ENCODE data around the gene IQCF2. TPM values are rescaled to one million over a fixed set of nuclear protein-coding genes. Genes with fewer than 3 reads are reported as not detected.

The IQCF2 gene
- total and polyA plus RNA-seq, 12 donors: not detected

DNA sequence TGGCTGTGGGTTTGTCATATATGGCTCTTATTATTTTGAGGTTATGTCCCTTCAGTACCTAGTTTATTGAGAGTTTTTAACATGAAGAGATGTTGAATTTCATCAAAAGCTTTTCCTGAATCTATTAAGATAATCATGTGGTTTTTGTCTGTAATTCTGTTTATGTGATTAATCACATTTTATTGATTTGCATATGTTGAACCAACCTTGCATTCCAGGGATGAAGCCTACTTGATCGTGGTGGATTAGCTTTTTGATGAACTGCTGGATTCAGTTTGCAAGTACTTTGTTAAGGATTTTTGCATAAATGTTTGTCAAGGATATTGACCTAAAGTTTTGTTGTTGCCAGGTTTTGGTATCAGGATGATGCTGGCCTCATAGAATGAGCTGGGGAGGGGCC, 33.1 kb upstream of the IQCF2 start:
- 59 to 91% (median 70%) methylated on average over 1 of the region's 1 CpG for WGBS, 4 donors
- intact Hi-C loops (cut with DNase I): no loop called here

DNA sequence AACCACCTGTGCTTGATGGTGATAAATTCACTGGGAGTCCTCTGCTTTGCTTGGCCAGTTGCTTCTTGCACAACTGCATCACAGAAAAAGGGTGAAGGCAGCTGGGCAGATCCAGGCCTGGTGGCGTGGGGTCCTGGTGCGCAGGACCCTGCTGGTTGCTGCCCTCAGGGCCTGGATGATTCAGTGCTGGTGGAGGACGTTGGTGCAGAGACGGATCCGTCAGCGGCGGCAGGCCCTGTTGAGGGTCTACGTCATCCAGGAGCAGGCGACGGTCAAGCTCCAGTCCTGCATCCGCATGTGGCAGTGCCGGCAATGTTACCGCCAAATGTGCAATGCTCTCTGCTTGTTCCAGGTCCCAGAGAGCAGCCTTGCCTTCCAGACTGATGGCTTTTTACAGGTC, 31.1 kb upstream of the IQCF2 start:
- no peak overlapping the region for H3K4me3 ChIP-seq
- no peaks in the 10 kb centered on the region for H3K4me1 ChIP-seq (replicated peaks in 1 of 2)
- WGBS, 4 donors: 81 to 96% (median 88%) methylated on average over 7 to 13 of the region's 13 CpGs
- TF ChIP-seq, protein P1, sequence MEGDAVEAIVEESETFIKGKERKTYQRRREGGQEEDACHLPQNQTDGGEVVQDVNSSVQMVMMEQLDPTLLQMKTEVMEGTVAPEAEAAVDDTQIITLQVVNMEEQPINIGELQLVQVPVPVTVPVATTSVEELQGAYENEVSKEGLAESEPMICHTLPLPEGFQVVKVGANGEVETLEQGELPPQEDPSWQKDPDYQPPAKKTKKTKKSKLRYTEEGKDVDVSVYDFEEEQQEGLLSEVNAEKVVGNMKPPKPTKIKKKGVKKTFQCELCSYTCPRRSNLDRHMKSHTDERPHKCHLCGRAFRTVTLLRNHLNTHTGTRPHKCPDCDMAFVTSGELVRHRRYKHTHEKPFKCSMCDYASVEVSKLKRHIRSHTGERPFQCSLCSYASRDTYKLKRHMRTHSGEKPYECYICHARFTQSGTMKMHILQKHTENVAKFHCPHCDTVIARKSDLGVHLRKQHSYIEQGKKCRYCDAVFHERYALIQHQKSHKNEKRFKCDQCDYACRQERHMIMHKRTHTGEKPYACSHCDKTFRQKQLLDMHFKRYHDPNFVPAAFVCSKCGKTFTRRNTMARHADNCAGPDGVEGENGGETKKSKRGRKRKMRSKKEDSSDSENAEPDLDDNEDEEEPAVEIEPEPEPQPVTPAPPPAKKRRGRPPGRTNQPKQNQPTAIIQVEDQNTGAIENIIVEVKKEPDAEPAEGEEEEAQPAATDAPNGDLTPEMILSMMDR (IDR thresholded peaks at IDR 0.05): no peak
- TF ChIP-seq POLR2A (IDR thresholded peaks at IDR 0.05): no peak
- intact Hi-C loops (cut with DNase I): no loop called here
- no peaks in the 10 kb centered on the region for H3K36me3 ChIP-seq (replicated peaks in 1 of 2)
- no peak for DNase-seq
- H3K9me3 ChIP-seq (replicated peaks in 1 of 3): peaks cover 0 to 10% (median 0%) of the 10 kb centered on the region in 3 donors
- H3K27ac ChIP-seq: no peak overlapping the region
- H3K27me3 ChIP-seq: no peaks in the 10 kb centered on the region

More for the DNA sequence above, 33.1 kb upstream of the IQCF2 start:
- H3K27ac ChIP-seq: no peak overlapping the region
- H3K4me1 ChIP-seq (replicated peaks in 1 of 2): no peaks in the 10 kb centered on the region
- no peak overlapping the region for H3K4me3 ChIP-seq
- no peak for DNase-seq
- no peaks in the 10 kb centered on the region for H3K27me3 ChIP-seq
- H3K9me3 ChIP-seq (replicated peaks in 1 of 3): peaks cover 0 to 10% (median 0%) of the 10 kb centered on the region in 3 donors
- H3K36me3 ChIP-seq (replicated peaks in 1 of 2): no peaks in the 10 kb centered on the region
- TF ChIP-seq POLR2A (IDR thresholded peaks at IDR 0.05): no peak
- TF ChIP-seq, protein P1 (IDR thresholded peaks at IDR 0.05): no peak

- 44 to 51% (median 49%) methylated on average over 4 of the region's 4 CpGs; no CpG with 5 or more reads in 1 of the 4 donors for WGBS, 4 donors
- intact Hi-C loops (cut with DNase I): no loop called here
- H3K36me3 ChIP-seq (replicated peaks in 1 of 2): no peaks in the 10 kb centered on the region
- TF ChIP-seq, protein P1 (IDR thresholded peaks at IDR 0.05): no peak
- TF ChIP-seq POLR2A (IDR thresholded peaks at IDR 0.05): no peak
- H3K27me3 ChIP-seq: no peaks in the 10 kb centered on the region
- no peak for DNase-seq
- H3K4me1 ChIP-seq (replicated peaks in 1 of 2): no peaks in the 10 kb centered on the region
- H3K4me3 ChIP-seq: no peak overlapping the region
- H3K27ac ChIP-seq: no peak overlapping the region
- H3K9me3 ChIP-seq (replicated peaks in 1 of 3): peaks cover 0 to 10% (median 0%) of the 10 kb centered on the region in 3 donors
These were observed 30.5 kb upstream of the IQCF2 start for GRCh38 chr3:51830836-51831385.

DNA sequence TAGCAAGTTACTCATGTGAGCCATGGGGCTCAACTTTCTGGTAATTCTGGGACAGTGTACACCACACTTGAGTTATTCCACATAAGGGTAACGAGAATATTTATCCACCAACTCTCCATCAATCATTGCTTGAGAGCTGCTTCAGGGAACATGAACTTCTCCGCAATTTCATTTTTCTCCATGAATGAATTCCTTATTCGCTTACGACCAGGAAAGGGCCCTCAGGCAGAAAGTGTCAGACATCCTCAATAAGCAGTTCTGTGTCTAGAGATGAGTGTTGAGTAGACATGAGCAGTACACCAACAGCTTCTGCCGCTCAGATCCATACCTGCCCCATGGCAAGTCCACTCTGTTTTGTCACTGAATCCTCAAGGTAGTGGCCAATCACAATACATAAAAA, 24.8 kb upstream of the IQCF2 start:
- 72 to 76% (median 75%) methylated on average over 5 of the region's 5 CpGs for WGBS, 4 donors
- Histone ChIP-seq H3K27ac (no peak overlapping the region), H3K27me3 (no peaks in the 10 kb centered on the region), H3K4me3 (no peak overlapping the region), H3K4me1 (replicated peaks in 1 of 2) (no peaks in the 10 kb centered on the region), H3K36me3 (replicated peaks in 1 of 2) (no peaks in the 10 kb centered on the region), H3K9me3 (replicated peaks in 1 of 3) (no peaks in the 10 kb centered on the region)
- TF ChIP-seq, protein P1 (IDR thresholded peaks at IDR 0.05): no peak
- no peak for TF ChIP-seq POLR2A (IDR thresholded peaks at IDR 0.05)
- no peak for DNase-seq
- intact Hi-C loops (cut with DNase I): no loop called here
